ENCODE results near the gene ZNF516.

- TF ChIP-seq CSRNP3 (CRISPR knock-in tag; IDR thresholded peaks at IDR 0.05) (no peak), ZNF8 (CRISPR knock-in tag; IDR thresholded peaks at IDR 0.05) (no peak), ZNF70 (CRISPR knock-in tag; IDR thresholded peaks at IDR 0.05) (no peak), ZFP3 (CRISPR knock-in tag; IDR thresholded peaks at IDR 0.05) (no peak), ARNTL (CRISPR knock-in tag; IDR thresholded peaks at IDR 0.05; ENCODE audit: borderline replicate concordance, low read depth) (no peak), ZFP30 (CRISPR knock-in tag; IDR thresholded peaks at IDR 0.05) (no peak), ZC3H10 (CRISPR knock-in tag; IDR thresholded peaks at IDR 0.05) (no peak)
These were observed 118.2 kb downstream of the ZNF516 start for GRCh38 chr18:76376668-76377358.
